GM23248 (cell line): ENCODE data around the gene BCR. TPM values are rescaled to one million over a fixed set of nuclear protein-coding genes. Genes with fewer than 3 reads are reported as not detected.

Source experiments
- DNase-seq: peaks from one replicate; pipeline ENCODE4 v3.0.0-alpha.2; 2015
- H2AFZ ChIP-seq: fragments of 200-600 bp; sonication (generic); 2 replicates; pipeline ENCODE4 v1.6.1; 2016; ENCODE audit warnings: antibody characterized with exemption
- H3F3A ChIP-seq: fragments of 200-600 bp; sonication (generic); 2 replicates; pipeline ENCODE4 v1.6.1; 2016; ENCODE audit warnings: mild to moderate bottlenecking, antibody characterized with exemption, mixed run types; ENCODE audit not compliant: insufficient read depth
- H3K27ac ChIP-seq: fragments of 200-600 bp; sonication (generic); 2 replicates; pipeline ENCODE4 v1.5.1; 2016; ENCODE audit warnings: mild to moderate bottlenecking
- H3K27me3 ChIP-seq: fragments of 200-600 bp; sonication (generic); replicated peaks from 2 replicates; pipeline ENCODE4 v1.6.1; 2016; ENCODE audit warnings: mild to moderate bottlenecking; ENCODE audit not compliant: insufficient read depth
- H3K36me3 ChIP-seq: fragments of 200-600 bp; sonication (generic); 2 replicates; pipeline ENCODE4 v1.6.1; 2016; ENCODE audit warnings: low read depth, mild to moderate bottlenecking
- H3K4me1 ChIP-seq: fragments of 200-600 bp; sonication (generic); 2 replicates; pipeline ENCODE4 v1.6.1; 2016; ENCODE audit warnings: mild to moderate bottlenecking; ENCODE audit not compliant: insufficient read depth
- H3K4me2 ChIP-seq: fragments of 200-600 bp; sonication (generic); one replicate; pipeline ENCODE4 v1.6.1; 2016; ENCODE audit warnings: mild to moderate bottlenecking; ENCODE audit not compliant: unreplicated experiment
- H3K4me3 ChIP-seq: fragments of 200-600 bp; sonication (generic); 2 replicates; pipeline ENCODE4 v1.5.1; 2016; ENCODE audit warnings: mild to moderate bottlenecking
- H3K79me2 ChIP-seq: fragments of 200-600 bp; sonication (generic); 2 replicates; pipeline ENCODE4 v1.6.1; 2016; ENCODE audit warnings: mild to moderate bottlenecking; ENCODE audit not compliant: insufficient read depth
- H3K9ac ChIP-seq: fragments of 200-600 bp; sonication (generic); 2 replicates; pipeline ENCODE4 v1.6.1; 2016; ENCODE audit warnings: mild to moderate bottlenecking
- H3K9me2 ChIP-seq: fragments of 200-600 bp; sonication (generic); 2 replicates; pipeline ENCODE4 v1.6.1; 2016; ENCODE audit warnings: mixed run types, mild to moderate bottlenecking, moderate library complexity; ENCODE audit not compliant: insufficient read depth
- H3K9me3 ChIP-seq: fragments of 200-600 bp; sonication (generic); one replicate; pipeline ENCODE4 v1.6.1; 2017; ENCODE audit warnings: low read depth
- H4K20me1 ChIP-seq: fragments of 200-600 bp; sonication (generic); 2 replicates; pipeline ENCODE4 v1.6.0; 2016; ENCODE audit not compliant: insufficient read depth
- EZH2 ChIP-seq: fragments of 200-600 bp; sonication (generic); IDR thresholded peaks from 2 replicates; pipeline ENCODE4 v1.6.1; 2018; ENCODE audit warnings: antibody characterized with exemption, mild to moderate bottlenecking; ENCODE audit not compliant: insufficient read depth, poor library complexity, severe bottlenecking
- EZH2phosphoT487 ChIP-seq: fragments of 200-600 bp; sonication (generic); IDR thresholded peaks from 2 replicates; pipeline ENCODE4 v1.6.1; 2018; ENCODE audit warnings: antibody characterized with exemption, moderate library complexity, mild to moderate bottlenecking, low read depth; ENCODE audit not compliant: insufficient read depth
- WGBS, 2 experiments: methylation state at CpG; one replicate each; pipeline ENCODE4 v1.1.6; 2015 to 2017; ENCODE audit warnings: low lambda C conversion rate in 2 of 2, low coverage in 1 of 2; ENCODE audit errors: missing lambda C conversion rate in 2 of 2; 5-methylcytosine and 5-hydroxymethylcytosine counted together
- in situ Hi-C: fragments of 300-500 bp; cut with MboI; formaldehyde crosslinking; loops from 2 replicates; pipeline ENCODE4 v1.15.0; 2020
- polyA plus RNA-seq: library from polyadenylated mRNA; unstranded; fragments of >200 nt; fragmentation: Nextera tagmentation; extraction: Ambion mirVana; gene quantifications from 2 replicates; pipeline ENCODE4 v1.2.1, GENCODE V29; 2016
- total RNA-seq: library from RNA; depleted of rRNA; stranded (reverse); fragments of >200 nt; shearing (Covaris generic); gene quantifications from 2 replicates; pipeline ENCODE4 v1.2.3, GENCODE V29; 2014

Gene BCR
- total and polyA plus RNA-seq, 2 experiments from 2014 or later = 4.7 to 30.0 TPM

GRCh38 chr22:23278883-23279675 is 98.8 kb downstream of the BCR start:
- Histone ChIP-seq H3K4me1 (peaks cover 15% of the 10 kb centered on the region), H3K79me2 (no peaks in the 10 kb centered on the region), H4K20me1 (no peaks in the 10 kb centered on the region), H3F3A (no peaks in the 10 kb centered on the region), H3K4me3 (no peak overlapping the region), H3K36me3 (no peaks in the 10 kb centered on the region), H3K9me2 (no peaks in the 10 kb centered on the region), H3K9ac (0 out of 2 replicates have a peak overlapping the region, but pooled peaks have one; percentile 18), H3K27me3 (no peaks in the 10 kb centered on the region), H3K27ac (no peak overlapping the region), H3K4me2 (peak overlapping the region; percentile 4), H2AFZ (no peak overlapping the region), H3K9me3 (no peaks in the 10 kb centered on the region)
- in situ Hi-C loops = no loop called here
- DNase-seq = peak; percentile 48
- TF ChIP-seq EZH2phosphoT487 = no peak
- TF ChIP-seq EZH2 = no peak
- 61 to 62% methylated on average over 11 of the region's 11 CpGs for WGBS, 2 experiments

GRCh38 chr22:23279781-23280180 is 99.5 kb downstream of the BCR start:
- peaks cover 15% of the 10 kb centered on the region for H3K4me1 ChIP-seq
- no peaks in the 10 kb centered on the region for H3K36me3 ChIP-seq
- H2AFZ ChIP-seq = no peak overlapping the region
- H3K27ac ChIP-seq = no peak overlapping the region
- no peaks in the 10 kb centered on the region for H4K20me1 ChIP-seq
- no peaks in the 10 kb centered on the region for H3K79me2 ChIP-seq
- no peaks in the 10 kb centered on the region for H3K27me3 ChIP-seq
- TF ChIP-seq EZH2phosphoT487 (no peak), EZH2 (no peak)
- no peaks in the 10 kb centered on the region for H3F3A ChIP-seq
- peak overlapping the region; percentile 17; the same call in 1 of the 2 replicates for H3K9ac ChIP-seq
- H3K9me2 ChIP-seq = no peaks in the 10 kb centered on the region
- H3K4me3 ChIP-seq = no peak overlapping the region
- in situ Hi-C loops = no loop called here
- DNase-seq = peak; percentile 62
- no peak overlapping the region for H3K4me2 ChIP-seq
- no peaks in the 10 kb centered on the region for H3K9me3 ChIP-seq
- WGBS, 2 experiments = 74 to 78% methylated on average over 6 of the region's 6 CpGs

GRCh38 chr22:23280356-23281052 is 100.2 kb downstream of the BCR start:
- H3K27me3 ChIP-seq = no peaks in the 10 kb centered on the region
- no peak overlapping the region for H2AFZ ChIP-seq
- TF ChIP-seq EZH2 (no peak), EZH2phosphoT487 (no peak)
- no peak for DNase-seq
- H3K27ac ChIP-seq = no peak overlapping the region
- peaks cover 15% of the 10 kb centered on the region for H3K4me1 ChIP-seq
- no peak overlapping the region for H3K4me3 ChIP-seq
- H3K9ac ChIP-seq = no peak overlapping the region
- no peaks in the 10 kb centered on the region for H3K79me2 ChIP-seq
- no peaks in the 10 kb centered on the region for H3K9me2 ChIP-seq
- no peak overlapping the region for H3K4me2 ChIP-seq
- no peaks in the 10 kb centered on the region for H3K9me3 ChIP-seq
- no peaks in the 10 kb centered on the region for H3F3A ChIP-seq
- H4K20me1 ChIP-seq = no peaks in the 10 kb centered on the region
- WGBS, 2 experiments = 90 to 95% methylated on average over 13 of the region's 13 CpGs
- no peaks in the 10 kb centered on the region for H3K36me3 ChIP-seq
- in situ Hi-C loops = no loop called here

- Histone ChIP-seq H3K4me3 (no peak overlapping the region), H3K27ac (no peak overlapping the region), H2AFZ (no peak overlapping the region), H3K9me3 (no peaks in the 10 kb centered on the region), H3F3A (no peaks in the 10 kb centered on the region), H3K79me2 (no peaks in the 10 kb centered on the region), H3K9me2 (no peaks in the 10 kb centered on the region), H3K4me2 (no peak overlapping the region), H3K9ac (no peak overlapping the region), H4K20me1 (no peaks in the 10 kb centered on the region), H3K36me3 (no peaks in the 10 kb centered on the region), H3K27me3 (no peaks in the 10 kb centered on the region), H3K4me1 (peaks cover 15% of the 10 kb centered on the region)
- WGBS, 2 experiments = 91 to 97% methylated on average over 9 to 11 of the region's 11 CpGs
- DNase-seq = no peak
- TF ChIP-seq EZH2phosphoT487 (no peak), EZH2 (no peak)
- in situ Hi-C loops = no loop called here
Observed at GRCh38 chr22:23281053-23281405, 100.7 kb downstream of the BCR start.
